HCT116 (cell line): ENCODE data around the gene FBXL17.

ENCODE experiments used
- CTCF ChIP-seq, 3 experiments: fragments of 200-600 bp in 1 of 3; sonication (generic) in 1 of 3; IDR thresholded peaks in 2 of 3; conservative IDR thresholded peaks in 1 of 3; 2 replicates each; pipeline ENCODE4 v1.5.1; 2012 to 2017; ENCODE audit warnings: low read depth in 2 of 3, low read length in 2 of 3, antibody characterized with exemption in 1 of 3, borderline replicate concordance in 1 of 3, control low read depth in 1 of 3, mild to moderate bottlenecking in 1 of 3, mixed read lengths in 1 of 3, mixed run types in 1 of 3, moderate library complexity in 1 of 3; ENCODE audit not compliant: insufficient read depth in 1 of 3
- POLR2AphosphoS5 ChIP-seq: IDR thresholded peaks from 2 replicates; pipeline ENCODE4 v1.6.1; 2011; ENCODE audit warnings: mild to moderate bottlenecking, low read depth, low read length, moderate library complexity

GRCh38 chr5:107968406-107968843 lies 413.5 kb downstream of the FBXL17 start:
- TF ChIP-seq CTCF (IDR thresholded peaks at IDR 0.05 in 2 of 3, conservative IDR thresholded peaks at IDR 0.05 in 1 of 3; ENCODE audit: borderline replicate concordance in 1 of 3, insufficient read depth in 1 of 3, low read depth in 2 of 3, low read length in 2 of 3) (no peak), POLR2AphosphoS5 (no peak)
